Measurements from ENCODE around the gene CD83.

DNA sequence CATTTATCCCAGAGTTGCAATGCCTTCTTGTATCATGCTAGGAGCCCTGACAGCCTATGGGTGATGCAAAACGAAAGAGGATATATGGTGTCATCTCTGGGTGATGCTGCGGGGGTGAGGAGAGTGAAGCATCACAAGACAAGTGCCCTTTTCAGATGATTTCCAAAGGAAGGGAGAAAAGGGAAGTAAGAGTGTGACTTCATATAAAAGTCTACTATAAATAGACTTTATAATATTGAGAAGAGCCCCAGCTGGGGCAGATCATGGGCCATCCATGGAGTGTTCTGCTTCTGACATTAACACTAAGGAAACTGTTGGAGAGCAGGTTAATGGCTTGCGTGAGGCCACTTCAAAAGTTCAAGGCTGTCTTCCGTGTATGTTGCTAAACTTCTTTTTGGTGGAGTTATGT is 4.4 kb downstream of the CD83 start:
- no peak for TF ChIP-seq IRF2 (CRISPR knock-in tag; IDR thresholded peaks at IDR 0.05)
- TF ChIP-seq CREB1 (IDR thresholded peaks at IDR 0.05): no peak
- no peak for TF ChIP-seq CREB1 (CRISPR knock-in tag; IDR thresholded peaks at IDR 0.05)
- TF ChIP-seq FOXM1 (IDR thresholded peaks at IDR 0.05; ENCODE audit: low read depth): no peak
- TF ChIP-seq FOXM1 (CRISPR knock-in tag; IDR thresholded peaks at IDR 0.05; ENCODE audit: low read depth): no peak
- TF ChIP-seq, protein P1, sequence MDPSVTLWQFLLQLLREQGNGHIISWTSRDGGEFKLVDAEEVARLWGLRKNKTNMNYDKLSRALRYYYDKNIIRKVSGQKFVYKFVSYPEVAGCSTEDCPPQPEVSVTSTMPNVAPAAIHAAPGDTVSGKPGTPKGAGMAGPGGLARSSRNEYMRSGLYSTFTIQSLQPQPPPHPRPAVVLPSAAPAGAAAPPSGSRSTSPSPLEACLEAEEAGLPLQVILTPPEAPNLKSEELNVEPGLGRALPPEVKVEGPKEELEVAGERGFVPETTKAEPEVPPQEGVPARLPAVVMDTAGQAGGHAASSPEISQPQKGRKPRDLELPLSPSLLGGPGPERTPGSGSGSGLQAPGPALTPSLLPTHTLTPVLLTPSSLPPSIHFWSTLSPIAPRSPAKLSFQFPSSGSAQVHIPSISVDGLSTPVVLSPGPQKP (CRISPR knock-in tag; IDR thresholded peaks at IDR 0.05): no peak
- TF ChIP-seq, protein P2, sequence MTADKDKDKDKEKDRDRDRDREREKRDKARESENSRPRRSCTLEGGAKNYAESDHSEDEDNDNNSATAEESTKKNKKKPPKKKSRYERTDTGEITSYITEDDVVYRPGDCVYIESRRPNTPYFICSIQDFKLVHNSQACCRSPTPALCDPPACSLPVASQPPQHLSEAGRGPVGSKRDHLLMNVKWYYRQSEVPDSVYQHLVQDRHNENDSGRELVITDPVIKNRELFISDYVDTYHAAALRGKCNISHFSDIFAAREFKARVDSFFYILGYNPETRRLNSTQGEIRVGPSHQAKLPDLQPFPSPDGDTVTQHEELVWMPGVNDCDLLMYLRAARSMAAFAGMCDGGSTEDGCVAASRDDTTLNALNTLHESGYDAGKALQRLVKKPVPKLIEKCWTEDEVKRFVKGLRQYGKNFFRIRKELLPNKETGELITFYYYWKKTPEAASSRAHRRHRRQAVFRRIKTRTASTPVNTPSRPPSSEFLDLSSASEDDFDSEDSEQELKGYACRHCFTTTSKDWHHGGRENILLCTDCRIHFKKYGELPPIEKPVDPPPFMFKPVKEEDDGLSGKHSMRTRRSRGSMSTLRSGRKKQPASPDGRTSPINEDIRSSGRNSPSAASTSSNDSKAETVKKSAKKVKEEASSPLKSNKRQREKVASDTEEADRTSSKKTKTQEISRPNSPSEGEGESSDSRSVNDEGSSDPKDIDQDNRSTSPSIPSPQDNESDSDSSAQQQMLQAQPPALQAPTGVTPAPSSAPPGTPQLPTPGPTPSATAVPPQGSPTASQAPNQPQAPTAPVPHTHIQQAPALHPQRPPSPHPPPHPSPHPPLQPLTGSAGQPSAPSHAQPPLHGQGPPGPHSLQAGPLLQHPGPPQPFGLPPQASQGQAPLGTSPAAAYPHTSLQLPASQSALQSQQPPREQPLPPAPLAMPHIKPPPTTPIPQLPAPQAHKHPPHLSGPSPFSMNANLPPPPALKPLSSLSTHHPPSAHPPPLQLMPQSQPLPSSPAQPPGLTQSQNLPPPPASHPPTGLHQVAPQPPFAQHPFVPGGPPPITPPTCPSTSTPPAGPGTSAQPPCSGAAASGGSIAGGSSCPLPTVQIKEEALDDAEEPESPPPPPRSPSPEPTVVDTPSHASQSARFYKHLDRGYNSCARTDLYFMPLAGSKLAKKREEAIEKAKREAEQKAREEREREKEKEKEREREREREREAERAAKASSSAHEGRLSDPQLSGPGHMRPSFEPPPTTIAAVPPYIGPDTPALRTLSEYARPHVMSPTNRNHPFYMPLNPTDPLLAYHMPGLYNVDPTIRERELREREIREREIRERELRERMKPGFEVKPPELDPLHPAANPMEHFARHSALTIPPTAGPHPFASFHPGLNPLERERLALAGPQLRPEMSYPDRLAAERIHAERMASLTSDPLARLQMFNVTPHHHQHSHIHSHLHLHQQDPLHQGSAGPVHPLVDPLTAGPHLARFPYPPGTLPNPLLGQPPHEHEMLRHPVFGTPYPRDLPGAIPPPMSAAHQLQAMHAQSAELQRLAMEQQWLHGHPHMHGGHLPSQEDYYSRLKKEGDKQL (CRISPR knock-in tag; IDR thresholded peaks at IDR 0.05; ENCODE audit: borderline replicate concordance): no peak
- TF ChIP-seq POLR2AphosphoS5 (IDR thresholded peaks at IDR 0.05; ENCODE audit: control insufficient read depth, insufficient read depth, low read depth, low read length): no peak
- TF ChIP-seq RAD21 (CRISPR knock-in tag; conservative IDR thresholded peaks at IDR 0.05 in 1 of 2, IDR thresholded peaks at IDR 0.05 in 1 of 2): no peak
- TF ChIP-seq ZNF75A (CRISPR knock-in tag; IDR thresholded peaks at IDR 0.05): no peak
- no peak for TF ChIP-seq KLF6 (CRISPR knock-in tag; IDR thresholded peaks at IDR 0.05; ENCODE audit: borderline replicate concordance)

All from K562 (cell line).